Caco-2 (cell line): ENCODE results near the gene DEFB123. TPM values are rescaled to one million over a fixed set of nuclear protein-coding genes. Genes with fewer than 3 reads are reported as not detected.

Source experiments
- BruUV-seq: library from RNA; stranded (reverse); fragments of 400-500 nt; replicated peaks from 2 replicates; lab custom pipeline; 2021; lab: Mats Ljungman, UMichigan
- CTCF ChIA-PET: fragments of 300-600 bp; sonication (Branson Sonifier 250); formaldehyde crosslinking; loops from one replicate; lab custom pipeline; 2022; ENCODE audit warnings: antibody characterized with exemption; lab: Charles Lee
- POLR2A ChIA-PET: fragments of 300-600 bp; sonication (Branson Sonifier 250); formaldehyde crosslinking; loops from one replicate; lab custom pipeline; 2022; ENCODE audit warnings: antibody characterized with exemption; lab: Charles Lee
- DNase-seq, 2 experiments: peaks; one replicate each; pipeline versions ENCODE4 v3.0.0 to v3.0.0-alpha.2; 2020 to 2022
- H3K27me3 ChIP-seq: replicated peaks from 2 replicates; pipeline ENCODE4 v1.6.0; 2011; ENCODE audit warnings: low read length; ENCODE audit not compliant: control insufficient read depth, insufficient read depth
- H3K36me3 ChIP-seq: 2 replicates; pipeline ENCODE4 v1.5.1; 2011; ENCODE audit warnings: low read length; ENCODE audit not compliant: control insufficient read depth, insufficient read depth
- H3K4me1 ChIP-seq: fragments of 250-450 bp; sonication (Bioruptor Pico); 2 replicates; pipeline ENCODE4 v1.5.1; 2020; ENCODE audit warnings: mild to moderate bottlenecking
- H3K4me3 ChIP-seq: 2 replicates; pipeline ENCODE4 v1.5.1; 2011; ENCODE audit warnings: low read depth, mild to moderate bottlenecking, control low read depth, low read length
- H3K9me3 ChIP-seq: fragments of 250-450 bp; sonication (Bioruptor Pico); 2 replicates; pipeline ENCODE4 v1.5.1; 2020; ENCODE audit warnings: mild to moderate bottlenecking, moderate library complexity
- H3K27ac Mint-ChIP-seq: one replicate; pipeline ENCODE4 v1.8.0; 2022; ENCODE audit warnings: mixed read lengths; ENCODE audit not compliant: unreplicated experiment
- H3K27me3 Mint-ChIP-seq: one replicate; pipeline ENCODE4 v1.8.0; 2022; ENCODE audit warnings: mixed read lengths; ENCODE audit not compliant: insufficient read depth, unreplicated experiment
- H3K36me3 Mint-ChIP-seq: one replicate; pipeline ENCODE4 v1.8.0; 2022; ENCODE audit warnings: mild to moderate bottlenecking, mixed read lengths; ENCODE audit not compliant: insufficient read depth, unreplicated experiment
- H3K4me1 Mint-ChIP-seq: one replicate; pipeline ENCODE4 v1.8.0; 2022; ENCODE audit warnings: low read depth, mixed read lengths; ENCODE audit not compliant: unreplicated experiment
- H3K4me3 Mint-ChIP-seq: one replicate; pipeline ENCODE4 v1.8.0; 2022; ENCODE audit warnings: mild to moderate bottlenecking, moderate library complexity, mixed read lengths; ENCODE audit not compliant: unreplicated experiment
- H3K9me3 Mint-ChIP-seq: one replicate; pipeline ENCODE4 v1.8.0; 2022; ENCODE audit warnings: mixed read lengths; ENCODE audit not compliant: unreplicated experiment
- CTCF ChIP-seq, 2 experiments: fragments of 200-600 bp in 1 of 2; IDR thresholded peaks; 1 replicate in 1 of 2; 2 replicates in 1 of 2; pipeline versions ENCODE4 v1.5.1 to v1.8.0; 2011 to 2022; ENCODE audit warnings: antibody characterized with exemption in 1 of 2, control low read depth in 1 of 2, inconsistent platforms in 1 of 2, low read depth in 1 of 2, low read length in 1 of 2, mild to moderate bottlenecking in 1 of 2, moderate library complexity in 1 of 2; ENCODE audit not compliant: insufficient read depth in 1 of 2, severe bottlenecking in 1 of 2, unreplicated experiment in 1 of 2
- intact Hi-C: fragments of 100-400 bp; cut with micrococcal nuclease; formaldehyde crosslinking; loops from one replicate; pipeline ENCODE4 v1.10.0; 2022; ENCODE audit not compliant: unreplicated experiment
- total RNA-seq: library from RNA; stranded (reverse); gene quantifications from 2 replicates; pipeline ENCODE4 v1.2.3, GENCODE V29; 2022

The DEFB123 gene
- total RNA-seq, 1 experiment from 2014 or later: not detected

- Mint-ChIP-seq H3K9me3 (no peaks in the 10 kb centered on the region), H3K4me1 (no peaks in the 10 kb centered on the region)
Measured at GRCh38 chr20:31484001-31484400, 43.6 kb downstream of the DEFB123 start.

GRCh38 chr20:31485450-31486339 is 45.3 kb downstream of the DEFB123 start:
- DNase-seq: no peak
- ChIA-PET CTCF (interaction anchor here (3.3 kb wide), 1 partner anchor 17 kb away, joined by 19 read pairs; no protein-coding TSS in a partner anchor), POLR2A (interaction anchor here (0.6 kb wide), 1 partner anchor 23 kb away, joined by 3 read pairs; no protein-coding TSS in a partner anchor)
- Histone ChIP-seq H3K9me3 (no peaks in the 10 kb centered on the region), H3K27me3 (no peaks in the 10 kb centered on the region), H3K36me3 (no peaks in the 10 kb centered on the region), H3K4me1 (no peaks in the 10 kb centered on the region), H3K4me3 (no peak overlapping the region)
- H3K4me3 Mint-ChIP-seq: no peak overlapping the region
- BruUV-seq: no TSS peak
- H3K9me3 Mint-ChIP-seq: no peaks in the 10 kb centered on the region
- H3K4me1 Mint-ChIP-seq: no peaks in the 10 kb centered on the region
- TF ChIP-seq CTCF (IDR thresholded peaks at IDR 0.05; ENCODE audit: insufficient read depth in 1 of 2, low read depth in 1 of 2, low read length in 1 of 2, severe bottlenecking in 1 of 2, unreplicated experiment in 1 of 2): no peak
- H3K27me3 Mint-ChIP-seq: peaks cover 26% of the 10 kb centered on the region
- intact Hi-C loops: no loop called here
- H3K36me3 Mint-ChIP-seq: no peaks in the 10 kb centered on the region
- H3K27ac Mint-ChIP-seq: no peak overlapping the region

More at GRCh38 chr20:31484001-31484400, 43.6 kb downstream of the DEFB123 start:
- TF ChIP-seq CTCF (IDR thresholded peaks at IDR 0.05; ENCODE audit: insufficient read depth in 1 of 2, low read depth in 1 of 2, low read length in 1 of 2, severe bottlenecking in 1 of 2, unreplicated experiment in 1 of 2): no peak
- ChIA-PET CTCF (no interaction called here), POLR2A (no interaction called here)
- no TSS peak for BruUV-seq
- Histone ChIP-seq H3K4me3 (no peak overlapping the region), H3K36me3 (no peaks in the 10 kb centered on the region), H3K27me3 (no peaks in the 10 kb centered on the region), H3K4me1 (no peaks in the 10 kb centered on the region), H3K9me3 (no peaks in the 10 kb centered on the region)
- intact Hi-C loops: no loop called here
- H3K27ac Mint-ChIP-seq: no peak overlapping the region
- no peak overlapping the region for H3K4me3 Mint-ChIP-seq
- H3K27me3 Mint-ChIP-seq: peaks cover 26% of the 10 kb centered on the region
- no peak for DNase-seq
- no peaks in the 10 kb centered on the region for H3K36me3 Mint-ChIP-seq

GRCh38 chr20:31488115-31488514 is 47.7 kb downstream of the DEFB123 start:
- Mint-ChIP-seq H3K36me3 (no peaks in the 10 kb centered on the region), H3K4me1 (no peaks in the 10 kb centered on the region), H3K27ac (no peak overlapping the region), H3K9me3 (no peaks in the 10 kb centered on the region), H3K27me3 (peaks cover 19% of the 10 kb centered on the region), H3K4me3 (no peak overlapping the region)
- ChIA-PET POLR2A (no interaction called here), CTCF (interaction anchor here (3.3 kb wide), 1 partner anchor 14 kb away, joined by 19 read pairs; no protein-coding TSS in a partner anchor)
- Histone ChIP-seq H3K4me1 (no peaks in the 10 kb centered on the region), H3K9me3 (no peaks in the 10 kb centered on the region), H3K36me3 (no peaks in the 10 kb centered on the region), H3K27me3 (no peaks in the 10 kb centered on the region), H3K4me3 (no peak overlapping the region)
- no peak for DNase-seq
- TF ChIP-seq CTCF (IDR thresholded peaks at IDR 0.05; ENCODE audit: insufficient read depth in 1 of 2, low read depth in 1 of 2, low read length in 1 of 2, severe bottlenecking in 1 of 2, unreplicated experiment in 1 of 2): no peak
- BruUV-seq: no TSS peak
- intact Hi-C loops: no loop called here
